Thymus (tissue), 11 donors: ENCODE measurements around the gene HAL. TPM values are rescaled to one million over a fixed set of nuclear protein-coding genes. Genes with fewer than 3 reads are reported as not detected.

Source experiments
- DNase-seq, 9 donors: peaks; one replicate each; pipeline ENCODE4 v3.0.0-alpha.2; 2013; ENCODE audit warnings: low spot score in 9 of 9, low read depth in 6 of 9, missing footprints in 1 of 9
- H3K27ac ChIP-seq, 2 donors: one replicate each; pipeline ENCODE4 v1.5.1; 2013; ENCODE audit warnings: control low read depth in 1 of 2, low read depth in 1 of 2, low read length in 1 of 2, mild to moderate bottlenecking in 1 of 2, moderate library complexity in 1 of 2
- H3K27me3 ChIP-seq, 2 donors: one replicate each; pipeline ENCODE4 v1.5.1; 2013; ENCODE audit warnings: low read length in 1 of 2; ENCODE audit not compliant: control insufficient read depth in 2 of 2, insufficient read depth in 1 of 2
- H3K36me3 ChIP-seq, 2 donors: one replicate each; pipeline ENCODE4 v1.5.1; 2013; ENCODE audit warnings: low read length in 1 of 2, mild to moderate bottlenecking in 1 of 2, moderate library complexity in 1 of 2; ENCODE audit not compliant: control insufficient read depth in 2 of 2, insufficient read depth in 2 of 2
- H3K4me1 ChIP-seq, 2 donors: one replicate each; pipeline ENCODE4 v1.5.1; 2013; ENCODE audit warnings: low read length in 2 of 2; ENCODE audit not compliant: control insufficient read depth in 2 of 2, insufficient read depth in 2 of 2
- H3K4me3 ChIP-seq, 2 donors: one replicate each; pipeline ENCODE4 v1.5.1; 2013; ENCODE audit warnings: low read length in 2 of 2, control low read depth in 1 of 2, mild to moderate bottlenecking in 1 of 2
- H3K9me3 ChIP-seq, 2 donors: one replicate each; pipeline ENCODE4 v1.5.1; 2013; ENCODE audit warnings: low read length in 1 of 2, mild to moderate bottlenecking in 1 of 2; ENCODE audit not compliant: control insufficient read depth in 2 of 2, insufficient read depth in 1 of 2
- WGBS: extraction: QIAGEN DNeasy Blood & Tissue Kit; methylation state at CpG from one replicate; pipeline ENCODE4 v1.1.7; 2013; 5-methylcytosine and 5-hydroxymethylcytosine counted together
- polyA plus RNA-seq: library from polyadenylated mRNA; stranded (reverse); fragments of 200-250 nt; gene quantifications from one replicate; pipeline ENCODE4 v1.2.3, GENCODE V29; 2013
- total RNA-seq: library from RNA; stranded (reverse); fragments of 120-200 nt; gene quantifications from one replicate; pipeline ENCODE4 v1.2.4, GENCODE V29; 2013
- donor health status: healthy.

Gene HAL
- total and polyA plus RNA-seq, 2 donors, result 0.38 to 1.7 TPM

DNA sequence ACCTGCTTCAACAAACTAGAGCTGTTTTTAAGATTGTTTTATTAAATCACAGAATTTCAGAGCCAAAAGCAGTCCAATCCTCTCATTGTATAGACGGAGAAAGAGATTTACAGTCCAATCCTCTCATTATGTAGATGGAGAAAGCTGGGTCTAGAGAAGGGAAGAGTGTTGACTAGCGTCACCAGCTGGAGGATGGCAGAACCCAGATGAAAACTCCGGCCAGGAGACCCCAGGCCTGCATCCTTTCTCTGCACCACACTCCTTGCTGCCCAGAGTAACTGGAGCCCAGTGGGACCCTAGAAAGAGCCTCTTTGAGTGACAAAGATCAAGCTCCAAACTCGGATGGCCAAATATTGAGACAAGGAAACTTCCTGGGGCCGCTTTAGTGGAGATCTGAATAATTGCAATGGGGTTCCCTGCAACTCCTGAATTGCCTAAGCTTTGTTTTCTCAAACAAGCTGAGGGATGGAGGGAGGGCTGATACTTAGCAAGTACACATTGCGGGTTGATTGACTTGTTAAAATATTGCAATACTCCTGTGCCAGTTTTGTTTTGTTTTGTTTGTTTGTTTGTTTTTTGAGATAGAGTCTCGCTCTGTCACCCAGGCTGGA, 40.5 kb downstream of the HAL start:
- Histone ChIP-seq H3K4me3 (no peak overlapping the region), H3K36me3 (no peaks in the 10 kb centered on the region), H3K9me3 (no peaks in the 10 kb centered on the region), H3K4me1 (no peaks in the 10 kb centered on the region), H3K27ac (no peak overlapping the region), H3K27me3 (no peaks in the 10 kb centered on the region)
- 97% methylated on average over 7 of the region's 7 CpGs for WGBS
- DNase-seq, result no peak

DNA sequence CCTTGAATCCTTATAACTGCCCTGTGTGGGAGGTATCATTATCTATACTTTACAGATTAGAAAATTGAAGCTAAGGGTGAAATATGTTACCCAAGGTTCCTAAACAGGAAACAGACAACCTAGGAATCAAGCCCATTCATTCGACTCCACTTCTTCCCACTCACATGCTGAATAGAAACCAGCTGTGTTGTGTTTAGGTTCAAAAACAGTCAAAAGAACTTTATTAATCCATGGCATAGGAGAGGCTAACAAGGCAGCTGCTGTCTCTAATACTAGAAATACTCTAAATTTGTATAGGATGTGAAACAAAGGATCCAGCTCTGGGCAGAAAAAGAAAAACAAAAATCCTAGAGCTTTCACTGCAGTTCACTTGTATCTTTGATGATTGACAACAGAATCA, 43.1 kb downstream of the HAL start:
- no peaks in the 10 kb centered on the region for H3K4me1 ChIP-seq
- H3K27ac ChIP-seq, result no peak overlapping the region
- no peaks in the 10 kb centered on the region for H3K36me3 ChIP-seq
- H3K4me3 ChIP-seq, result no peak overlapping the region
- no peaks in the 10 kb centered on the region for H3K9me3 ChIP-seq
- peaks cover 0 to 4% of the 10 kb centered on the region in 2 donors for H3K27me3 ChIP-seq
- DNase-seq, result no peak
- 84% methylated on average over 1 of the region's 1 CpG for WGBS

DNA sequence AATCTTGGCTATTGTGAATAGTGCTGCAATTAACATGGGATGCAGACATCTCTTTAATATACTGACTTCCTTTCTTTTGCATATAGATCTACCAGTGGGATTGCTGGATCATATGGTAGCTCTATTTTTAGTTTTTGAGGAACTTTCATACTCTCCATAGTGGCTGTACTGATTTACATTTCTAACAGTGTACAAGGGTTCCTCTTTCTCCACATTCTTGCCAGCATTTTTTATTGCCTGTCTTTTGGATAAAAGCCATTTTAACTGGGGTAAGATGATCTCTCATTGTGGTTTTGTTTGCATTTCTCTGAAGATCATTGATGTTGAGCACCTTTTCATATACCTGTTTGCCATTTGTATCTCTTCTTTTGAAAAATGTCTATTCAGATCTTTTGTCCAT, 44.6 kb downstream of the HAL start:
- no peaks in the 10 kb centered on the region for H3K36me3 ChIP-seq
- no peaks in the 10 kb centered on the region for H3K4me1 ChIP-seq
- H3K4me3 ChIP-seq, result no peak overlapping the region
- peaks cover 0 to 4% of the 10 kb centered on the region in 2 donors for H3K27me3 ChIP-seq
- no peak overlapping the region for H3K27ac ChIP-seq
- H3K9me3 ChIP-seq, result no peaks in the 10 kb centered on the region
- DNase-seq, result no peak

DNA sequence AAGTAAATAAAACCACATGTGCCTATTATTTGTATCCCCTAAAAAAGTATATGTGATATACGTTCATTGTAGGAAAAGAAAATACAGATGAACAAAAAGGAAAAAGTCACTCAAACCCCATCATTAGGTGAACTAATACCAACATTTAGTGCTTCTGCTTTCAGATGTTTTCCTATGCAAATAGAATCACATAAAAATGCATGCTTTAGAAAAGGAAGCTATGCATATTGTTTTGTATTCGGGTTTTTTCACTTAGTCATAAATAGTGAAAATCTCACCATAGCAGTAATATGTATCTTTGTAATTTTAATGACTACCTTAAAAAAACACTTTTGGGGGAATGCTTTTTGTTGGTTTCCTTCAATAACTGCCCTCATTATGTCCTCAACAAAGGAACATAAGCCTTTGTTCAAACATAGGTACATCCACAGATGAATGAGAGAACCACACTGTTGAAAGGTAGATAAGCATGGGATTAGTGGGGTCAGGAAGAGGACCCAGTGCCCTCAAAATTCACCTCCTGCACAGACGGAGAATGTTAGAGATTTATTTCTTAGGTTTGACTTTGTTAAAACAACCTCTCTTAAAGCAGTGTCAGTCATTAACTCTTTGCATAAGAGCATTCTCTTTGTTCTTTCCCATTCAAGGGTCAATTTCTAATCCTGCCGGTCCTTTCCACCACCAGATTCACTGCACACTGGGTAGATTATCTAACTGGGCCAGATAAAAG, 46.5 kb downstream of the HAL start:
- no peaks in the 10 kb centered on the region for H3K4me1 ChIP-seq
- no peak overlapping the region for H3K4me3 ChIP-seq
- H3K9me3 ChIP-seq, result no peaks in the 10 kb centered on the region
- no peak for DNase-seq
- peaks cover 0 to 7% of the 10 kb centered on the region in 2 donors for H3K27me3 ChIP-seq
- WGBS, result 95% methylated on average over 4 of the region's 4 CpGs
- H3K27ac ChIP-seq, result no peak overlapping the region
- no peaks in the 10 kb centered on the region for H3K36me3 ChIP-seq

DNA sequence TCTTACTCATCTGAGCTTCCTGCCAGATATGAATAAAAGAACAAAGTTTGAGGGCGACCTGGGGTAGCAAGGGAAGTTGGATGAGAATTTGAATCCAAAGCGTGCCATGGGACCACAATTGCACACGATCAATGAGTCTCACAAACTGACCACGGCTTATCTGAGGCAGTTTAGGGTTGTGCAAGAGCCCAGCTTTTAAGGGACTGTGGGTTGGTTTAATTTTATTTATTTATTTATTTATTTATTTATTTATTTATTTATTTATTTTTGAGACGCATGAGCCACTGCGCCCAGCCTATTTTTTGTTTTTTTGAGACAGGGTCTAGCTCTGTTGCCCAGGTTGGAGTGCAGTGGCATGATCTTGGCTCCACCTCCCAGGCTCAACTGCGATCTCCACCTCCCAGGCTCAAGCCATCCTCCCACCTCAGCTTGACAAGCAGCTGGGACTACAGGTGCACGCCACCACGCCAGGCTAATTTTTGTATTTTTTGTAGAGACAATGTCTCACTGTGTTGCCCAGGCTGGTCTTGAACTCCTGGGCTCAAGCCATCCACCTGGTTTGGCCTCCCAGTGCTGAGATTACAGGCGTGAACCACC, 51.9 kb downstream of the HAL start:
- Histone ChIP-seq H3K4me3 (no peak overlapping the region), H3K9me3 (no peaks in the 10 kb centered on the region), H3K27me3 (peaks cover 0 to 11% of the 10 kb centered on the region in 2 donors), H3K4me1 (peaks cover 0 to 8% of the 10 kb centered on the region in 2 donors), H3K36me3 (no peaks in the 10 kb centered on the region), H3K27ac (no peak overlapping the region)
- WGBS, result 96% methylated on average over 10 of the region's 10 CpGs
- no peak for DNase-seq

DNA sequence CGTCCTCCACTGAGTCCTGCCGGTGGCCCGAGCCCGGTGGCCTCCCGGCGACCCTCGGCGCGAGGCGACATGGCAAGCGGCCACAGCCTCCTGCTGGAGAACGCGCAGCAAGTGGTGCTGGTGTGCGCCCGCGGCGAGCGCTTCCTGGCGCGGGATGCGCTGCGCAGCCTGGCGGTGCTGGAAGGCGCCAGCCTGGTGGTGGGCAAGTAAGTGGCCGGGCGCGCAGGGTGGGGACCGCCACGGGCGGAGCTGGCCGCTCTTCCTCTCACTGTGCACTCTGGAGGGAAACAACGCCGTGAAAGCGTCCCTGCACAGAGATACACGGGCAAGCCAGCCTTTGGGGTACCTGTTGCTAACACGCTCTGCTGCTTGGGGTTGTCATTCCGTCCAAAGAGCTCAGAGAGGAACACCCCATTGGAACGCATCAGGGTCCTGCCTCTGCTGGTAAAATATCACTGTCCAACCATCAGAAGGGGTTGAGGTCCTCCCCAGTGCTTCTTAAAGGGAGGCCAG, 52.8 kb downstream of the HAL start, which contains the start of gene AMDHD1:
Gene AMDHD1, plus strand, starts transcription at position 2 of the 513 bp plus-strand sequence. Its CDS starts 68 bp downstream, at position 70.
- peaks cover 0 to 8% of the 10 kb centered on the region in 2 donors for H3K4me1 ChIP-seq
- no peaks in the 10 kb centered on the region for H3K36me3 ChIP-seq
- peak; percentile 33 to 79 (median 49) for DNase-seq
- under 1% methylated on average over 38 of the region's 38 CpGs for WGBS
- H3K27me3 ChIP-seq, result peaks cover 0 to 11% of the 10 kb centered on the region in 2 donors
- no peaks in the 10 kb centered on the region for H3K9me3 ChIP-seq
- peak within 1 kb of the TSS; percentile 36 to 53 for H3K27ac ChIP-seq
- peak within 1 kb of the TSS; percentile 74 to 88 for H3K4me3 ChIP-seq

DNA sequence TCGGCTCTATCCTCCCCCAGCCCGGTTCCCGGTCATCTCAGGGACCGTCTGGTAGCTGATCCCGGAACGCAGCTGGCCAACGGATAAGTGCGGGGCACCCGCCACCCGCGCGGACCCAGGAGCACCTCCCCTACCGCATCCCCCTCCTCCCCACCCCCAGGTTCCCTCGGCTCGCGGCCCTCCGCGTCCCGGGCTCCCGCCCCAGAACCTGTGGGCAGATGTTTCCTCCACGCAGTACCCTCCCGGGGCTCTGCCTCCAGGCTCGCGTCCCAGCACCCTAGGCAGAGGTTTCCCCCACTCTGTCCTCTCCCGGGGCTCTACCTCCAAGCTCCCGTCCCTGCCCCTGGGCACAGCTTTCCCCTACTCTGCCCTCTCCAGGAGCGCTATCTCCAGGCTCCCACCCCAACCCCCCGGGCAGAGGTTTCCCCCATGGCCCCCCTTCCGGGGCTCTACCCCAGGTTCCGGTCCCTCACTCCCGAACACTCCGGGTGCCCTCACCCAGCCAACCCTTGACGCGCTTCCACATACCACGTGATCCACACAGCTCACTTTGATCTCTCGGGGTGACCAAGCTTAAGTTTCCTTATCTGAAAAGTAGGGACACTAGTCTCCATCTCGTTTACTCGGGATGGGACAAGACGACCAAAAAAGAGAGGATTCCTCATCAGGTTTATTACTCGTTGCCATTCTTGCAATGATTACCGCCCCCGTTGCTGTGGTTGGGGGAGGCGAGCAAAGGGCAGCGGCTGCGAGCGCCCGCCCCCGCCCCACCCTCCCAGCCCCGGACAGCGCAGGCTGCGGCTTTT, 53.4 kb downstream of the HAL start, which contains the start of gene CCDC38:
Gene CCDC38, minus strand, starts transcription at position 91 of the 806 bp plus-strand sequence. CDS start 6,105 bp downstream, outside the sequence.
- WGBS, result under 1% methylated on average over 51 of the region's 51 CpGs
- H3K9me3 ChIP-seq, result no peaks in the 10 kb centered on the region
- peaks cover 0 to 11% of the 10 kb centered on the region in 2 donors for H3K27me3 ChIP-seq
- peak within 1 kb of the TSS; percentile 36 to 53 for H3K27ac ChIP-seq
- peaks cover 0 to 8% of the 10 kb centered on the region in 2 donors for H3K4me1 ChIP-seq
- peak; percentile 72 to 94 (median 84) for DNase-seq
- H3K36me3 ChIP-seq, result no peaks in the 10 kb centered on the region
- H3K4me3 ChIP-seq, result peak within 1 kb of the TSS; percentile 74 to 88

DNA sequence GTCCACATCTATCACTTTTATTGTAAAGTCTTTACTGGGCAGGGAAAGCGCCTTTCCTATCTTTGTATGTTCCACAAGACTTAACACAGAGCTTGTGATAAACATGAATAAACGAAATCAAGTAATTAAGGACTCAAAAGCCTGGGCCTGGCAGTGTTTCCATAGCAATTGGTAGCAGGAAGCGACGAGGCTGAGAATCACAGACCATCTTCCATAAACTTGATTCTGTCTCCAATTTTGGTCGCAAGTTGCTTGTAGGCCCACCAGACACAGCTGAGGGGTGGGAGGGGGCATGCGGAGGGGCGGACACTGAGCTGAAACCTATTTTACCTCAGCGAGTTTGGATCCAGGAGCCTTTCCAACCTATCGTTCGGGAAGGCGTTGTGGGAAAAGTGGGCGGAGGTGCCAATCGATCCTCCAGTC, 54.0 kb downstream of the HAL start:
- H3K9me3 ChIP-seq, result no peaks in the 10 kb centered on the region
- peak overlapping the region in 1 of 2 donors; percentile 50 for H3K27ac ChIP-seq
- no peaks in the 10 kb centered on the region for H3K36me3 ChIP-seq
- WGBS, result 12% methylated on average over 13 of the region's 13 CpGs
- DNase-seq, result peak in 2 of 9 donors; percentile 12 to 37
- peaks cover 0 to 8% of the 10 kb centered on the region in 2 donors for H3K4me1 ChIP-seq
- H3K27me3 ChIP-seq, result peaks cover 0 to 11% of the 10 kb centered on the region in 2 donors
- peak overlapping the region; percentile 74 to 88 for H3K4me3 ChIP-seq
